NCI-H446 (cell line): ENCODE data around the gene ZNF641.

Experiments used
- DNase-seq, 2 experiments: peaks; one replicate each; lab custom pipeline; 2025; lab: John Stamatoyannopoulos, UW

Gene ZNF641

GRCh38 chr12:48350249-48351021, at the start of gene ZNF641:
TSS of gene ZNF641 (minus strand) at chr12:48350919. CDS start at chr12:48348090, 2,829 bp downstream.
- DNase-seq, result peak; percentile 5 to 65

GRCh38 chr12:48390026-48390425, 39.3 kb upstream of the ZNF641 start:
- no peak for DNase-seq

GRCh38 chr12:48389409-48389808, 38.7 kb upstream of the ZNF641 start:
- DNase-seq, result no peak

- DNase-seq, result no peak
Measured at GRCh38 chr12:48388938-48389337, 38.2 kb upstream of the ZNF641 start.

GRCh38 chr12:48388460-48388859, 37.7 kb upstream of the ZNF641 start:
- no peak for DNase-seq

- DNase-seq, result no peak
Measured at GRCh38 chr12:48380596-48380995, 29.9 kb upstream of the ZNF641 start.

GRCh38 chr12:48379794-48380193, 29.1 kb upstream of the ZNF641 start:
- DNase-seq, result no peak

- no peak for DNase-seq
Measured at GRCh38 chr12:48377646-48378045, 26.9 kb upstream of the ZNF641 start.

- DNase-seq, result no peak
Measured at GRCh38 chr12:48374164-48374563, 23.4 kb upstream of the ZNF641 start.

- DNase-seq, result no peak
Measured at GRCh38 chr12:48366131-48366530, 15.4 kb upstream of the ZNF641 start.

- DNase-seq, result no peak
Measured at GRCh38 chr12:48361664-48362339, 11.1 kb upstream of the ZNF641 start.

- DNase-seq, result no peak
Measured at GRCh38 chr12:48358937-48359513, 8.3 kb upstream of the ZNF641 start.

GRCh38 chr12:48356041-48356768, 5.5 kb upstream of the ZNF641 start:
- DNase-seq, result no peak

- DNase-seq, result no peak
Measured at GRCh38 chr12:48352157-48352760, 1.5 kb upstream of the ZNF641 start.

- peak in 1 of 2 experiments; percentile 49 for DNase-seq
Measured at GRCh38 chr12:48351022-48351708, 446 bp upstream of the ZNF641 start.

GRCh38 chr12:48349471-48349870, 1.2 kb downstream of the ZNF641 start:
- DNase-seq, result no peak

GRCh38 chr12:48342980-48343379, 7.7 kb downstream of the ZNF641 start:
- DNase-seq, result no peak

- no peak for DNase-seq
Measured at GRCh38 chr12:48340943-48341342, 9.8 kb downstream of the ZNF641 start.

- no peak for DNase-seq
Measured at GRCh38 chr12:48339442-48340117, 11.1 kb downstream of the ZNF641 start.

GRCh38 chr12:48336564-48336963, 14.2 kb downstream of the ZNF641 start:
- DNase-seq, result no peak

GRCh38 chr12:48336061-48336460, 14.7 kb downstream of the ZNF641 start:
- no peak for DNase-seq
